HG03469 (cell line): Measurements from ENCODE around the gene DAZAP2.

ENCODE experiments used
- ATAC-seq: cut with Tn5 transposase; IDR thresholded peaks from one replicate; pipeline ENCODE4 v1.9.1; 2021; ENCODE audit warnings: mild to moderate bottlenecking, moderate library complexity, moderate number of reproducible peaks; ENCODE audit not compliant: unreplicated experiment

Gene DAZAP2, protein sequence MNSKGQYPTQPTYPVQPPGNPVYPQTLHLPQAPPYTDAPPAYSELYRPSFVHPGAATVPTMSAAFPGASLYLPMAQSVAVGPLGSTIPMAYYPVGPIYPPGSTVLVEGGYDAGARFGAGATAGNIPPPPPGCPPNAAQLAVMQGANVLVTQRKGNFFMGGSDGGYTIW

DNA sequence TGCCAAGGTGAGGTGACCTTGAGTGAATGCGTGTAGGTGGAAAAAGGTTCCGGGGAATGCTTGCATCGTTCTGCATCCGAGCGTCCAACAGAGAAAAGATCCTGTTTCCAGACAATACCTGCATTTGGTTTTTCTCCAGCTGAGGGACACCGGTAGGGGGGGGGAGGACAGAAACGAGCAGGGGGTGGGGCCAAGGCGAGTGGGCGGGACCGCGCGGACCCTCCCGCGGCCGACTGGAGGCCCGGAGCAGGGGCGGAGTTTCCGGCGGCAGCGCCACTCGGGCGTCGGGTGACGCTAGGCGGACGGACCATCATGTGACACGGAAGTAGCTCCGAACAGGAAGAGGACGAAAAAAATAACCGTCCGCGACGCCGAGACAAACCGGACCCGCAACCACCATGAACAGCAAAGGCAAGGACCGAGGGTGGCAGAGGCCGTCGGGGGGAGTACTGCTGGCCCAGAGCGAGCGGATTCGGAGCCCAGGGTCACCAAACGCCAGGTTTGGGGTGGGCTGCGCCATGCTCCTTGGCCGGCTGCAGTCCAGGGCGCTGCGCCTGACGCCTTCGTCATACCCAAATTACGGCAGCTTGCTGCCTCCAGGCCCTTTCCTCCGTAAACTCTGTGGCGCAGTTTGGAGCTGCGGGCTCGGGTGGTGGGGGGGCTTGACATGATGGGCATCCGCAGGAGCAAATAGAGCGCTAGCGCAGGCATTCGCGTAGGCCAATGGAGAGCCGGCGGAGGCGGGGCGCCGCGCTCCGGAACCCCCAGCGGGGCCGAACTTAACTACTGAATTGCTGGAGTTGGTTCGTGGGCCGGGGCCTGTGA lies at the start of gene DAZAP2:
TSS of gene DAZAP2 (plus strand) at position 317 of the 825 bp plus-strand sequence. CDS start at position 399, 82 bp downstream.
- ATAC-seq, result peak; percentile 67

- no peak for ATAC-seq
These were observed 48.8 kb upstream of the DAZAP2 start for GRCh38 chr12:51189790-51190355.

GRCh38 chr12:51190820-51191219 lies 47.8 kb upstream of the DAZAP2 start:
- no peak for ATAC-seq

GRCh38 chr12:51191516-51192283 lies 46.9 kb upstream of the DAZAP2 start:
- ATAC-seq, result no peak

GRCh38 chr12:51192284-51192671 lies 46.3 kb upstream of the DAZAP2 start:
- ATAC-seq, result no peak

DNA sequence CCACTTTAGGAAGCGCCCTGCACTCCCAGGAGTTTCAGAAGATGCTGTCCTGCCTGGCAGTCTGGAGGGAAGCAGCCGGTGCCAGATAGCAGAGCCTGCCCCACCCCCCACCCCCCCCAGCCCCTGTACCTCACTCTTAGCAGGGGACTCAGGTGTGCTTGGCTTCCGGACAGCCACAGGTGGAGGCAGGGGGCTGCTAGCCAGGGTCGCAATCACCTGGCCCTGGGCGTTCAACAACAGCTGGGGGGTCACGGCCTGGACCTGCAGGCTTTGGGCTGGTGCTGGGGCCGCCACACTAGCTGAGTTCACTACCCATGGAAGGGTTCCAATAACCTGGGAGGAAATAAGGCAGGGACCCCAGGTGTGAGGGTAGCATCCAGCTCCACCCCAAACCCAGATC lies 42.8 kb upstream of the DAZAP2 start:
- no peak for ATAC-seq

GRCh38 chr12:51196547-51196946 lies 42.1 kb upstream of the DAZAP2 start:
- no peak for ATAC-seq

GRCh38 chr12:51197736-51198567 lies 40.7 kb upstream of the DAZAP2 start:
- no peak for ATAC-seq

DNA sequence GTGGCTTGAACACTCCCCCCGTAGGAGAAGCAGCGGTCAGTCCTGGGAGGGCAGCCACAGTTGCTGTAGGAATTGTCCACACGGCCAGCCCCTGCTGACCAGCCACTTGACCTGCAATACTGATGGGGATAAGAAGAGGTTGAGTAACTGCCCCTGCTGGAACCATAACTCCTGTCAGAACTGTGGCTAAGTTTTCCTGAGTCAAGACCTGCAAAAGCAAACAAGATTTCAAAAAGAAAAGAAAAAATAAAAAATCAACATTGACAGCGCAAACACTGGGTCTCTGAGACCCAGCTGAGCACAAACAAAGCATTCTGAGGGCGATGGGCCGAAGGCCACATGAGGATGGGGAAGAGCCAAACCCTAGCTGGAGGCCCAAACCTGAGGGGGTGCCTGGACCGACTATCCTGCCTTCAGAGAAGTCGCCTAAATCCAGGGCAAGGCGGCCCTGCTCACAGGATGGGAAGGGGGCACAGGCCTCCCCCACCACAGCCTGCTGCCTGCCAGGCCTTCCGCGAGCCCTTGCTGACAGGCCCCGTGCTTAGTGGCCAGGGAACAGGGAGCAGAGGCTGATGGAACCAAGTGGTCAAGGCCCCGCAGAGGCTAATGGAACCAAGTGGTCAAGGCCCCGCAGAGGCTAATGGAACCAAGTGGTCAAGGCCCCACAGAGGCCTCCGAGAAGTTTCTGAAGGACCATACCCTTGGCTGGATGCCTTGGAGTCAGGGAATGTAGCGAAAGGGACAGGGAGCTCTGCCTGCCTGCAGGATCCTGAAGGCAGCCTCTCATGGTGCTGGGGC lies 39.9 kb upstream of the DAZAP2 start:
- ATAC-seq, result no peak

- no peak for ATAC-seq
These were observed 39.2 kb upstream of the DAZAP2 start for GRCh38 chr12:51199366-51199945.

DNA sequence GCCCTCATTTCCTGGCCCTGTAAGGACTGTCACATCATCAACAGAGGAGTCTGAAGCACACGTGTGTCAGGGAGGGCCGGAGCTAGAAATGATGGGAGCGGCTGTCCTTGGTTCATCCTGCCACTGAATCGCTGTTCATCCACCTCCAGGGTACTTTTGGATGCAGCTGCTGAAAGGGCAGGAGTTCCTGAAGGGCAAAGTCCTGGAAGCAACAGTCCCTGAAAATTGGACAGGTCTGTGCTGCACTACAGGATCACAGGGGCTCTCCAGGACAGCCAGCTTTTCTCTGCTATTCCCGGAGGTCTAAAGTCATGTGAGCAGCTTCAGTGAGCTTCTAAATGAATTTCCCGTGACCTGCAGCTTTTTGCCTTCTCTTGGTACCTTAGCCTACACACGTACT lies 38.5 kb upstream of the DAZAP2 start:
- no peak for ATAC-seq

DNA sequence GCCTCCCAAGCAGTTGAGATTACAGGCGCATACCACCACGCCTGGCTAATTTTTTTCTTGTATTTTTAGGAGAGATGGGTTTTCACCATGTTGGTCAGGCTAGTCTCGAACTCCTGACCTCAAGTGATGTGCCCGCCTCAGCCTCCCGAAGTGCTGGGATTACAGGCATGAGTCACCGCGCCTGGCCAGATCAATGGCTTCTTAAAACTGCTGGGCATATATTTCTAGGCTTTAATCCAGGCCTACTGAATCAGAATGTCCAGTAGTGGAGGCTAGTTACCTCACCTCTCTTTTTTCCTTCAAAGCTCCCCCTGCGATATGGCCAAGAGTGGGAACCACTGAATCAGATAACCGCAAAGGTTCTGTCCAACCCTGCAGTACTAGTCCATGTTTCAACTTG lies 37.8 kb upstream of the DAZAP2 start:
- no peak for ATAC-seq

GRCh38 chr12:51202718-51203117 lies 35.9 kb upstream of the DAZAP2 start:
- no peak for ATAC-seq

DNA sequence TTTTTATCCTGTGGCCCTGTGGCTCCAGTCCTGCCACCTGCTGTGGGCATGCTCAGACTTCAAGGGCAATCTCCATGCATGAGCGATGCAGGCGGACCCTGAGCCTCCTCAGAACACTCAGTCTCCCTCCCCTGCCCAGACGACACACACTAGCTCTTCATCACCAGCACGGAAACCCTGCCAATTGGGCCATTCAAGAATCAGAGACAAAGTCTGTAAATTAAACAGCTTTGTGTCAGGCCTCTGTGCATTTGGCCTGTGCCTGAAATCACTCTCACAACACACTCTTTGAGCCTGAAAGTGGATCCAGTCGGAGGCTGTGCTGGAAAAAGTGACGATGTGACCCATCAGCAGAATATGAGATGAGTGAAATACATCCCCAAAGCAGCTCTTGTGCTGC lies 33.3 kb upstream of the DAZAP2 start:
- ATAC-seq, result no peak

GRCh38 chr12:51208016-51208660 lies 30.5 kb upstream of the DAZAP2 start:
- ATAC-seq, result no peak

DNA sequence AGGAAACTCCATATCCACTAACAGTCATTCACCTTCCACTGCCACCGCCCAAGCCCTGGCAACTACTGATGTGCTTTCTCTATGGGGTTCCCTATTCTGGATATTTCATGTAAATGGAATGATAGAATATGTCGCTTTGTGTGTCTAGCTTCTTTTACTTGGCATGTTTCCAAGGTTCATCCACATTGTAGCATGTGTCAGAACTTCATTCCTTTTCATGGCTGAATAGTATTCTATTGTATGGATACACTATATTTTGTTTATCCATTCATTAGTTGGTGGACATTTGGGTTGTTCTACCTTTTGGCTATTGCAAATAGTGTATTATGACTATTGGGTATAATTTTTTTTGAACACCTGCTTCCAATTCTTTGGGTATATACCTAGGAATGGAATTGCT lies 29.4 kb upstream of the DAZAP2 start:
- ATAC-seq, result no peak

DNA sequence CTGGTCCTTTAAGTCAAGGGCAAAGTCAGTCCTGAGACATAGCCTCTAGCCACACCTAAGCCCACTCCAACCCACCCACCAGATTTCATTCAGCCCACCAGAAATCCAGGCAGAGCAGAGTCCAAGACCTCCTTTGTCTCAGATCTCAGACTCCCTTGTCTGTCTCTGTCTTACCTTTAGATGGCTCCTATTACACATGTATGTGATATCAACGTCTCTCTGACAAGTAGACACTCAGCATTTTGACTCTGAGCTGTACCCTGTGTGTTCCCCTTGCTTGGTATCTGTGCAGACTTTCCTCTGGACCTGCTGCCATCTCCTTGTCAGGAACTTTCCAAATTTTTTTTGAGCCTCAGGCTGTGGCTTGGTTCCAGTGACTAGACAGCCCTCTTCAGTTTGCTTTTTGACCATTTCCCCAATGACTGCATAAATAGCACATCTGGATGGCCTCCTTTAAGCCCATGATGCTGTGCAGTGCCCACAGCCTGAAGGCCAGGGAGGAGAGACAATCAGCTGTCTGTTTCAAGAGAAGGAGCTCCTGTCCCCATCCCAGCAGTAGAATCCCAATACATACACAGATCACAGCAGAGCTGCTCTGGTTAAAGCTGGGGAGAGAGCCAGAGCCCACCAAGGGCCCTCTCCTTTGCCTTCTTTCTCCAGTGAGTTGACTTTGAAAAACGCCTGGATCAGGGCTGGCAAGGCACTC lies 27.8 kb upstream of the DAZAP2 start:
- ATAC-seq, result no peak

DNA sequence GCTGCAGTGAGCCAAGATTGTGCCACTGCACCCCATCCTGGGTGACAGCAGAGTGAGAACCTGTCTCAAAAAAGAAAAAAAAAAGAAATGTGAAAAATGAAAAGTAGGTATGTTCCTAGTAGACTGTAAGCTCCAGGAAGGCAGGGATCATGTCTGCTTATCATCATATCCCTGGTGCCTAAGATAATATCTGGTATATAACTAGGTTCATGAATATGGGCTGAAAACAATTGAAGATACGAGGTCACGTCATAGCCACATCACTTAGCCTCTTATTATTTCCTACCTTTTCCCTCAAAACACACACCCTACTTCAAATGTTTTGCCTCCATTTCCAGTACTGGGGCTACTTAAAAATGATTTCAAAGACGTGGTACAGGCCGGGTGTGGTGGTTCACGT lies 23.7 kb upstream of the DAZAP2 start:
- ATAC-seq, result no peak
